Loucy (cell line): ENCODE results near the gene FBLN2.

Experiments used
- H2AFZ ChIP-seq: fragments of 200-600 bp; sonication (generic); 2 replicates; pipeline ENCODE4 v1.6.0; 2016; ENCODE audit warnings: antibody characterized with exemption, mild to moderate bottlenecking, low read length, moderate library complexity
- H3F3A ChIP-seq: fragments of 200-600 bp; 2 replicates; pipeline ENCODE4 v1.6.0; 2016; ENCODE audit warnings: antibody characterized with exemption, low read depth, mild to moderate bottlenecking
- H3K27me3 ChIP-seq: fragments of 200-600 bp; sonication (generic); 2 replicates; pipeline ENCODE4 v1.6.1; 2014; ENCODE audit warnings: low read length, mild to moderate bottlenecking; ENCODE audit not compliant: insufficient read depth, poor library complexity, severe bottlenecking
- H3K36me3 ChIP-seq: fragments of 200-600 bp; sonication (generic); 2 replicates; pipeline ENCODE4 v1.6.1; 2016; ENCODE audit warnings: low read length; ENCODE audit not compliant: insufficient read depth
- H3K4me1 ChIP-seq: fragments of 200-600 bp; sonication (generic); 2 replicates; pipeline ENCODE4 v1.5.1; 2014; ENCODE audit warnings: low read length, mild to moderate bottlenecking; ENCODE audit not compliant: insufficient read depth, poor library complexity, severe bottlenecking
- H3K4me2 ChIP-seq: fragments of 200-600 bp; sonication (generic); 2 replicates; pipeline ENCODE4 v1.6.0; 2014; ENCODE audit warnings: antibody characterized with exemption, low read length, low read depth, mild to moderate bottlenecking; ENCODE audit not compliant: poor library complexity, severe bottlenecking
- H3K4me3 ChIP-seq: fragments of 200-600 bp; sonication (generic); 2 replicates; pipeline ENCODE4 v1.5.1; 2014; ENCODE audit warnings: low read length, mild to moderate bottlenecking, mixed read lengths; ENCODE audit not compliant: poor library complexity, severe bottlenecking
- H3K79me2 ChIP-seq: fragments of 200-600 bp; sonication (generic); 2 replicates; pipeline ENCODE4 v1.6.1; 2014; ENCODE audit warnings: low read length; ENCODE audit not compliant: insufficient read depth
- H3K9ac ChIP-seq: fragments of 200-600 bp; sonication (generic); 2 replicates; pipeline ENCODE4 v1.6.0; 2014; ENCODE audit warnings: mild to moderate bottlenecking, low read depth, low read length, moderate library complexity; ENCODE audit not compliant: poor library complexity, severe bottlenecking
- H3K9me2 ChIP-seq: fragments of 200-600 bp; sonication (generic); replicated peaks from 2 replicates; pipeline ENCODE4 v1.6.1; 2016; ENCODE audit warnings: low read depth, low read length, mixed read lengths
- H3K9me3 ChIP-seq: fragments of 200-600 bp; sonication (generic); 2 replicates; pipeline ENCODE4 v1.6.1; 2014; ENCODE audit warnings: mild to moderate bottlenecking, antibody characterized with exemption, low read length, low read depth; ENCODE audit not compliant: insufficient read depth
- H4K20me1 ChIP-seq: fragments of 200-600 bp; sonication (generic); 2 replicates; pipeline ENCODE4 v1.6.0; 2014; ENCODE audit warnings: antibody characterized with exemption, low read length, mild to moderate bottlenecking; ENCODE audit not compliant: insufficient read depth, poor library complexity, severe bottlenecking
- EZH2phosphoT487 ChIP-seq: fragments of 200-600 bp; IDR thresholded peaks from 2 replicates; pipeline ENCODE4 v1.6.1; 2018; ENCODE audit warnings: antibody characterized with exemption, mild to moderate bottlenecking, moderate library complexity, borderline replicate concordance
- TF ChIP-seq, protein P1 (sequence below): fragments of 200-600 bp; sonication (generic); conservative IDR thresholded peaks from 2 replicates; pipeline ENCODE4 v1.5.1; 2014; ENCODE audit warnings: mild to moderate bottlenecking, antibody characterized with exemption, low read length

The FBLN2 gene

DNA sequence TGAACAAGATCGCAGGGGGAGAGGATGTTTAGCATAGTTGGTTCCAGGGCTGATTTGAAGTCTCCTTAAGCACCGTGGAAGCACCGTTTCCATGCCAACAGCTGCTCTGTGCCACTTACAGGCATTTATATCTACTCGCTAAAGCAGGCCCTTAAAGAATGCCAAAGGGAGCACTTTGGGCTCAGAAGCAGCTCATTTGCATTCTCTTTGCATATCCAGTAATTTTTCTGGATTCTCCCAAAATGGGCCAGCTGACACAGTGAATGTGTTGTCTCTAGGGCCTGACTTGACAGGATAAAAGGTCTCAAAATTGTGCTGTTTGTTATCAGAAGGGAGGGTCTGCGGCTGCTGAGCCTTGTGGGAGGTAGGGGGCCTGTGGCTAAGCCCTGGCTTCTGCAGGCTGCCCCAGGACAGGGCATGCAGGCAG is 138.6 kb downstream of the FBLN2 start:
- Histone ChIP-seq H2AFZ (no peak overlapping the region), H3K9ac (no peak overlapping the region), H3K9me3 (no peaks in the 10 kb centered on the region), H3F3A (no peaks in the 10 kb centered on the region), H3K79me2 (no peaks in the 10 kb centered on the region), H3K36me3 (no peaks in the 10 kb centered on the region), H3K4me1 (no peaks in the 10 kb centered on the region), H3K27me3 (no peaks in the 10 kb centered on the region), H4K20me1 (no peaks in the 10 kb centered on the region), H3K9me2 (no peaks in the 10 kb centered on the region), H3K4me3 (no peak overlapping the region), H3K4me2 (no peak overlapping the region)
- TF ChIP-seq EZH2phosphoT487 = no peak
- TF ChIP-seq, protein P1, sequence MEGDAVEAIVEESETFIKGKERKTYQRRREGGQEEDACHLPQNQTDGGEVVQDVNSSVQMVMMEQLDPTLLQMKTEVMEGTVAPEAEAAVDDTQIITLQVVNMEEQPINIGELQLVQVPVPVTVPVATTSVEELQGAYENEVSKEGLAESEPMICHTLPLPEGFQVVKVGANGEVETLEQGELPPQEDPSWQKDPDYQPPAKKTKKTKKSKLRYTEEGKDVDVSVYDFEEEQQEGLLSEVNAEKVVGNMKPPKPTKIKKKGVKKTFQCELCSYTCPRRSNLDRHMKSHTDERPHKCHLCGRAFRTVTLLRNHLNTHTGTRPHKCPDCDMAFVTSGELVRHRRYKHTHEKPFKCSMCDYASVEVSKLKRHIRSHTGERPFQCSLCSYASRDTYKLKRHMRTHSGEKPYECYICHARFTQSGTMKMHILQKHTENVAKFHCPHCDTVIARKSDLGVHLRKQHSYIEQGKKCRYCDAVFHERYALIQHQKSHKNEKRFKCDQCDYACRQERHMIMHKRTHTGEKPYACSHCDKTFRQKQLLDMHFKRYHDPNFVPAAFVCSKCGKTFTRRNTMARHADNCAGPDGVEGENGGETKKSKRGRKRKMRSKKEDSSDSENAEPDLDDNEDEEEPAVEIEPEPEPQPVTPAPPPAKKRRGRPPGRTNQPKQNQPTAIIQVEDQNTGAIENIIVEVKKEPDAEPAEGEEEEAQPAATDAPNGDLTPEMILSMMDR = no peak
